HepG2 (cell line): ENCODE measurements around the gene CAMK1D. TPM values are rescaled to one million over a fixed set of nuclear protein-coding genes. Genes with fewer than 3 reads are reported as not detected.

ENCODE experiments used
- ATAC-seq: fragments of 200-7000 bp; cut with Tn5 transposase; 3 replicates; pipeline ENCODE4 v1.9.1; 2020; ENCODE audit warnings: mild to moderate bottlenecking, moderate library complexity
- BruUV-seq: library from RNA; stranded (reverse); fragments of 400-500 nt; replicated peaks from 2 replicates; lab custom pipeline; 2021; lab: Mats Ljungman, UMichigan
- CTCF ChIA-PET: fragments of 300-600 bp; formaldehyde crosslinking; extraction: SDS; loops from one replicate; lab custom pipeline; 2021; ENCODE audit warnings: low total read pairs, inconsistent platforms, low intra/inter-chr PET ratio; lab: Yijun Ruan, JAX
- POLR2A ChIA-PET: fragments of 350-600 bp; sonication (Branson Sonifier 250); formaldehyde crosslinking; loops from one replicate; lab custom pipeline; 2020; ENCODE audit warnings: antibody characterized with exemption, inconsistent platforms; lab: Yijun Ruan, JAX
- DNase-seq: peaks from one replicate; pipeline ENCODE4 v3.0.0-alpha.2; 2015; ENCODE audit warnings: low spot score
- FAIRE-seq: peaks from 3 replicates; lab custom pipeline; 2011; peaks lifted over from hg19 to GRCh38; lab: Jason Lieb, UNC
- H2AFZ ChIP-seq: one replicate; pipeline ENCODE4 v1.6.1; 2011; ENCODE audit warnings: low read length, inconsistent platforms
- H3K27ac ChIP-seq: fragments of 300-600 bp; 3 replicates; pipeline ENCODE4 v1.8.0; 2011; ENCODE audit warnings: mixed run types, mild to moderate bottlenecking, mixed read lengths, low read length, inconsistent platforms; ENCODE audit not compliant: insufficient read depth; ENCODE audit errors: extremely low read length
- H3K27me3 ChIP-seq, 2 experiments: fragments of 200-600 bp in 1 of 2; 2 replicates in 1 of 2; 3 replicates in 1 of 2; pipeline versions ENCODE4 v1.6.0 to v1.8.0; 2011; ENCODE audit warnings: low read length in 2 of 2, mild to moderate bottlenecking in 2 of 2, moderate library complexity in 2 of 2, inconsistent platforms in 1 of 2; ENCODE audit not compliant: insufficient read depth in 2 of 2, control insufficient read depth in 1 of 2
- H3K36me3 ChIP-seq, 2 experiments: fragments of 200-600 bp in 1 of 2; replicated peaks in 1 of 2; 2 replicates in 1 of 2; 3 replicates in 1 of 2; pipeline versions ENCODE4 v1.5.1 to v1.8.0; 2011; ENCODE audit warnings: low read length in 2 of 2, inconsistent platforms in 1 of 2; ENCODE audit not compliant: insufficient read depth in 2 of 2, control insufficient read depth in 1 of 2
- H3K4me1 ChIP-seq: 2 replicates; pipeline ENCODE4 v1.5.1; 2012; ENCODE audit warnings: low read length, inconsistent platforms; ENCODE audit not compliant: insufficient read depth
- H3K4me2 ChIP-seq: 2 replicates; pipeline ENCODE4 v1.6.0; 2011; ENCODE audit warnings: low read depth, low read length, inconsistent platforms
- H3K4me3 ChIP-seq, 3 experiments: fragments of 200-600 bp in 1 of 3; sonication (generic), shearing (Covaris generic) in 1 of 3; replicated peaks in 1 of 3; 2 replicates each; pipeline ENCODE4 v1.5.1; 2011 to 2016; ENCODE audit warnings: low read length in 3 of 3, inconsistent platforms in 2 of 3, low read depth in 2 of 3, mild to moderate bottlenecking in 2 of 3, control low read depth in 1 of 3, mixed read lengths in 1 of 3; ENCODE audit not compliant: insufficient read depth in 1 of 3
- H3K79me2 ChIP-seq: one replicate; pipeline ENCODE4 v1.6.1; 2011; ENCODE audit warnings: low read length, inconsistent platforms; ENCODE audit not compliant: insufficient read depth
- H3K9ac ChIP-seq: 2 replicates; pipeline ENCODE4 v1.6.0; 2011; ENCODE audit warnings: mild to moderate bottlenecking, low read depth, low read length, inconsistent platforms; ENCODE audit not compliant: insufficient read depth
- H3K9me3 ChIP-seq: 2 replicates; pipeline ENCODE4 v1.5.1; 2012; ENCODE audit warnings: mild to moderate bottlenecking, low read length
- H4K20me1 ChIP-seq: 2 replicates; pipeline ENCODE4 v1.6.0; 2011; ENCODE audit warnings: inconsistent platforms, mild to moderate bottlenecking, low read length, moderate library complexity; ENCODE audit not compliant: insufficient read depth
- AHR ChIP-seq: IDR thresholded peaks from 2 replicates; pipeline ENCODE4 v1.6.1; 2018; ENCODE audit warnings: missing genetic modification reagents, missing compliant biosample characterization
- ISX ChIP-seq: sonication (generic); formaldehyde crosslinking; conservative IDR thresholded peaks from 2 replicates; pipeline ENCODE4 v1.5.0; 2020; ENCODE audit warnings: missing genetic modification reagents
- ONECUT2 ChIP-seq: sonication (generic); formaldehyde crosslinking; IDR thresholded peaks from 2 replicates; pipeline ENCODE4 v1.4.0; 2020; ENCODE audit warnings: missing genetic modification reagents
- PATZ1 ChIP-seq: sonication (generic); formaldehyde crosslinking; IDR thresholded peaks from 2 replicates; pipeline ENCODE4 v1.4.0; 2020; ENCODE audit warnings: missing genetic modification reagents
- RARG ChIP-seq: sonication (generic); formaldehyde crosslinking; IDR thresholded peaks from 2 replicates; pipeline ENCODE4 v1.4.0; 2020; ENCODE audit warnings: low read depth, mild to moderate bottlenecking, missing genetic modification reagents
- TBL1XR1 ChIP-seq: fragments of 150-350 bp; IDR thresholded peaks from 2 replicates; pipeline ENCODE4 v1.6.1; 2014; ENCODE audit warnings: borderline replicate concordance, low read length; ENCODE audit not compliant: partially characterized antibody
- ZBTB14 ChIP-seq: sonication (generic); formaldehyde crosslinking; IDR thresholded peaks from 2 replicates; pipeline ENCODE4 v1.4.0; 2020; ENCODE audit warnings: missing genetic modification reagents
- ZNF235 ChIP-seq: sonication (generic); formaldehyde crosslinking; IDR thresholded peaks from 2 replicates; pipeline ENCODE4 v1.8.1; 2023; ENCODE audit warnings: mild to moderate bottlenecking, missing genetic modification reagents, borderline replicate concordance
- ZNF30 ChIP-seq: sonication (generic); formaldehyde crosslinking; IDR thresholded peaks from 2 replicates; pipeline ENCODE4 v1.5.0; 2020; ENCODE audit warnings: mild to moderate bottlenecking, missing genetic modification reagents
- ZNF367 ChIP-seq: sonication (generic); formaldehyde crosslinking; IDR thresholded peaks from 2 replicates; pipeline ENCODE4 v1.4.0; 2020; ENCODE audit warnings: missing genetic modification reagents, borderline replicate concordance
- ZNF564 ChIP-seq: sonication (generic); formaldehyde crosslinking; IDR thresholded peaks from 2 replicates; pipeline ENCODE4 v1.8.1; 2023; ENCODE audit warnings: mild to moderate bottlenecking, missing genetic modification reagents
- ZNF710 ChIP-seq: sonication (generic); formaldehyde crosslinking; IDR thresholded peaks from 2 replicates; pipeline ENCODE4 v1.5.0; 2020; ENCODE audit warnings: mild to moderate bottlenecking, missing genetic modification reagents, borderline replicate concordance
- WGBS: methylation state at CpG from one replicate; pipeline ENCODE4 v1.1.6; 2017; ENCODE audit warnings: low lambda C conversion rate; 5-methylcytosine and 5-hydroxymethylcytosine counted together
- in situ Hi-C: cut with HindIII; loops from 2 replicates; pipeline ENCODE4 v1.10.0; 2017; ENCODE audit warnings: low pct_unique_long_range_greater_than_20kb; ENCODE audit not compliant: extremely low pct_ligation_motif_present
- intact Hi-C: fragments of 100-400 bp; cut with micrococcal nuclease; formaldehyde crosslinking; loops from one replicate; pipeline ENCODE4 v1.10.0; 2022; ENCODE audit not compliant: unreplicated experiment
- polyA plus RNA-seq, 8 experiments: library from polyadenylated mRNA; depleted of rRNA in 3 of 8; stranded (reverse) in 7 of 8; unstranded in 1 of 8; fragments of >200 nt; fragmentation: Illumina TruSeq in 4 of 8; extraction: Trizol in 4 of 8; gene quantifications; 2 replicates each; pipeline versions ENCODE4 v1.2.1 to v1.2.3, GENCODE V29; 2011 to 2016; ENCODE audit warnings: low read depth in 4 of 8, missing spikeins in 1 of 8, mixed read lengths in 1 of 8; ENCODE audit not compliant: insufficient read depth in 1 of 8
- total RNA-seq, 5 experiments: library from RNA; depleted of rRNA; stranded (reverse); fragments of >200 nt; fragmentation: Illumina TruSeq; extraction: Trizol; gene quantifications; 2 replicates each; pipeline ENCODE4 v1.2.3, GENCODE V29; 2016; ENCODE audit warnings: low read depth in 1 of 5

The CAMK1D gene
- total and polyA plus RNA-seq, 2 of the 13 experiments (the other 11 are each of a cell fraction or from before 2014, with no cell fraction given): under 0.01 TPM; not detected in 1

GRCh38 chr10:12508165-12508564 is 158.8 kb downstream of the CAMK1D start:
- TF ChIP-seq ISX (CRISPR knock-in tag) (no peak), ZNF235 (no peak), ZNF564 (no peak), ZNF367 (CRISPR knock-in tag) (no peak), RARG (CRISPR knock-in tag) (no peak), ZNF710 (CRISPR knock-in tag) (no peak), ZBTB14 (CRISPR knock-in tag) (no peak), ONECUT2 (CRISPR knock-in tag) (no peak), PATZ1 (CRISPR knock-in tag) (no peak), TBL1XR1 (no peak), AHR (CRISPR knock-in tag) (no peak), ZNF30 (CRISPR knock-in tag) (no peak)
- FAIRE-seq: no peak
- Histone ChIP-seq H3K9me3 (peaks cover 5% of the 10 kb centered on the region; the same call in 1 of the 2 replicates), H3K27me3 (peaks cover 0 to 3% of the 10 kb centered on the region in 2 experiments; a peak in 1 of 5 replicates), H2AFZ (no peak overlapping the region), H3K4me1 (no peaks in the 10 kb centered on the region), H3K9ac (no peak overlapping the region), H3K4me3 (no peak overlapping the region), H3K27ac (no peak overlapping the region), H3K36me3 (no peaks in the 10 kb centered on the region), H3K4me2 (no peak overlapping the region), H3K79me2 (no peaks in the 10 kb centered on the region), H4K20me1 (no peaks in the 10 kb centered on the region)
- BruUV-seq: no TSS peak
- WGBS: 36% methylated on average over 5 of the region's 5 CpGs
- intact Hi-C loops: no loop called here
- POLR2A ChIA-PET: no interaction called here
- no peak for ATAC-seq
- no peak for DNase-seq
- in situ Hi-C loops: no loop called here
- CTCF ChIA-PET: no interaction called here
